Activated naive CD4-positive, alpha-beta T cell (primary cell): ENCODE data around the gene NCBP3.
"Not testable (repeated sequence)": the region's sequence is repeated elsewhere in the genome, so short reads cannot be mapped to it uniquely, and the experiment has no call there.

Experiments
- DNase-seq, 4 experiments: peaks; one replicate each; lab custom pipeline; 2025; lab: John Stamatoyannopoulos, UW

Gene NCBP3

DNA sequence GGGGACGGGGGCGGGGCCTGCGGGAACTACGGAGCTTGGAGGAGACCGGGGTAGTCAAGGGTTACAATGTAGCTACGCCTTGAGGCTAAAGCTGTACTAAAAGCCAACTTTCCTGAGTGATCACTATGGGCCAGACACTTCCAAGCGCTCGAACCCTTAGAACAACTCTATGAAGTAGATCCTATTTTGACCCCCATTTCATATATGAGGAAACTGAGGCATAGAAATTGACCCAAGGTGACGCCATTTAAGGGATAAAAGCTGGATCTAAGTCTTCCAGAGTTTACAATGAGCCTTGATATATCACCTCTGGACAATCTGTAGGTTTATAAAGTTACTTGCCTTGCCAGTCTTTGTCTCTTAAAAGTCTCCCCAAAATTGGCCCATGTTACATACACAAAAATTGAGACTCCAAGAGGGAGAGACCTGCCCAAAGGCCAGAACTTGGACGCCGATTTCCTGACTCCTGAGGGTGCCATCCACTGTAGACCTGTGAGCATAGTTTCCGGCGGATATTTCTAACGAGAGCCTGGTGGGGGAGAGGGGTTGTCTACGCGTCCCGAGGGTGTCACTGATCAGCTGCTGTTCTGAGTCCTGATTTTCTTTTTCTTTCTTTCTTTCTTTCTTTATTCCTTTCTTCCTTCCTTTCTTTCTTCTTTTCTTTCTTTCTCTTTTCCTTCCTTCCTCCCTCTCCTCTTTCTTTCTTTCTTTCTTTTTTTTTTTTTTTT lies 555 bp upstream of the NCBP3 start:
- no peak for DNase-seq

DNA sequence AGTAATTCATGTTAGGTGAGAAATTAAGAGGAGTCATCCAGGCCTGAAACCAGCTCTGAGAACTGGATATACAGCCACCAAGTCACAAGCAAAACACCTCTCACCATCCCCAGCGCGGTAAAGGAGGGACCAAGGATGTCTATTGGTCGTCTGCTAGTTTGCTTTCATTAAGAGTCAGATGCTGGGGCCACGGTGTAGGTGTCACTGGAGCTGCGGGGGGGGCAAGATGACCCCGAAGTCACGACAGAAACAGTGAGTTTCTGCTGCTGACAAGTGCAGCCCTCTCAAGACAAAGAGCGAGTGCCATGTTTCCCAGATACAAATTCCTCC lies 790 bp downstream of the NCBP3 start:
- peak in 1 of 4 experiments; percentile 16 for DNase-seq

DNA sequence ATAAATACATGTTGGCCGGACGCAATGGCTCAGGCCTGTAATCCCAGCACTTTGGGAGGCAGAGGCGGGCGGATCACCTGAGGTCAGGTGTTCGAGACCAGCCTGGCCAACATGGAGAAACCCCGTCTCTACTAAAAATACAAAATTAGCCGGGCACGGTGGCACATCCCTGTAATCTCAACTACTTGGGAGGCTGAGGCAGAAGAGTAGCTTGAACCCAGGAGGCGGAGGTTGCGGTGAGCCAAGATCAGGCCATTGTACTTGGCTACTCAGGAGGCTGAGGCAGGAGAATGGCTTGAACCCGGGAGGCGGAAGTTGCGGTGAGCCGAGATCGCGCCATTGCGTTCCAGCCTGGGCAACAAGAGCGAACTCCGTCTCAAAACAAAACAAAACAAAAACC lies 1.5 kb downstream of the NCBP3 start:
- DNase-seq, result not testable (repeated sequence)

DNA sequence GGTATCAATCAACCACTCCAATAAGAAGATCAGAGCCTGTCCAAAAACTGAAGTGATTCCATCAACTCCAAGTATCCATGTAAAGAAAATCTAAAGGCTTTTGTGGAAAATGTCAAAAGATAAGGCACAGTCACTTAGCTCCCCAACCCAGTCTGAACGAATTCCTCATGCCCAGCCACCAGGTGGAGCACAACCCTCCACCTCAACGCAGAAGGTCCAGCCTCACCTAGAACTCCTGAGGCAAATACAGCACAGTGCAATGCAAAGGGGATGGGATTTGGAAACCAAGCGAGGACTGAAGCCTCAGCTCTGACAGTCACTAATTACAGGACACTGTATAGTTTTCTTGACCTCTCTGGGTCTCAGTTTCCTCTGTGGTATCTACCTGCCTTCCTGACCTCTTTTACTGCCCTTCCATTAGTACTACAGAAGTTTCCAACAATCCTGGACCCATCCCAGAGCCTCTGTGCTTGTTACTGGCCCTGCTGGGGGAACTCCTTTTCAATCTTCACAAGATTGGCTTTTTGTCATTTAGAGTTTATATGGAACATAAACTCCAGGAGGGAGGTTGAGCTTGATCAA lies 2.0 kb downstream of the NCBP3 start:
- peak in 2 of 4 experiments; percentile 8 to 15 for DNase-seq

DNA sequence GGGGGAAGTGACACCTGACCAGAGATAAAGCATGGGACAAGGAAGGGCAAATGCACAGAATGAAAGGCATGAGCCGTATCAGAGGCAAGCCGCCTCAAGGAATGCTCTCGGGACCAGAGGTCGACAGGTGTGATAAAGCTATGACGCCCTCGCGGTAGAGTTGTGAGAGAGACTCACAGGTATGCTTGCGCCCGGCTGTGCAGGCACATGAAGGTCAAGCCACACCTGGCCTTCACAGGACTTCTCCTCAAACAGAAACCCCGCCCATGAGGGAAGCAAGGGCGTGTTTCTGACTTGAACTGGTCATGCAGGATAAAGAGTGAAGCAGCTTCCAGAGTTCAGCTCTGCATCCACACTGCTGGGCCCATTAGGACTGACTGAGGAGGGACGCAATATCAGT lies 7.8 kb downstream of the NCBP3 start:
- no peak for DNase-seq

DNA sequence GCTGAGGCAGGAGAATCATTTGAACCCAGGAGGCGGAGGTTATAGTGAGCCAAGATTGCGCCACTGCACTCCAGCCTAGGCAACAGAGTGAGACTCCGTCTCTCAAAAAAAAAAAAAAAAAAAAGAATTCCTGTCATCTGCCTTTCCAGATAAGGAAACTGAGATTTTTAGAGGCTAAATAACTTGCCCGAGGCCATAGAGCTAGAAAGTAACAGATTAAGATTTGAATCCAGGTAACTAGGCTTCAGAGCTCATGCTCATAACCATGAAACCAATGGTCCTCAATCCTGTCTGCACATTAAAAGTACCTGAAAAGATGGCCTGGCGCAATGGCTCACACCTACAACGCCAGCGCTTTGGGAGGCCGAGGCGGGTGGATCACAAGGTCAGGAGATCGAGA lies 9.5 kb downstream of the NCBP3 start:
- DNase-seq, result no peak

DNA sequence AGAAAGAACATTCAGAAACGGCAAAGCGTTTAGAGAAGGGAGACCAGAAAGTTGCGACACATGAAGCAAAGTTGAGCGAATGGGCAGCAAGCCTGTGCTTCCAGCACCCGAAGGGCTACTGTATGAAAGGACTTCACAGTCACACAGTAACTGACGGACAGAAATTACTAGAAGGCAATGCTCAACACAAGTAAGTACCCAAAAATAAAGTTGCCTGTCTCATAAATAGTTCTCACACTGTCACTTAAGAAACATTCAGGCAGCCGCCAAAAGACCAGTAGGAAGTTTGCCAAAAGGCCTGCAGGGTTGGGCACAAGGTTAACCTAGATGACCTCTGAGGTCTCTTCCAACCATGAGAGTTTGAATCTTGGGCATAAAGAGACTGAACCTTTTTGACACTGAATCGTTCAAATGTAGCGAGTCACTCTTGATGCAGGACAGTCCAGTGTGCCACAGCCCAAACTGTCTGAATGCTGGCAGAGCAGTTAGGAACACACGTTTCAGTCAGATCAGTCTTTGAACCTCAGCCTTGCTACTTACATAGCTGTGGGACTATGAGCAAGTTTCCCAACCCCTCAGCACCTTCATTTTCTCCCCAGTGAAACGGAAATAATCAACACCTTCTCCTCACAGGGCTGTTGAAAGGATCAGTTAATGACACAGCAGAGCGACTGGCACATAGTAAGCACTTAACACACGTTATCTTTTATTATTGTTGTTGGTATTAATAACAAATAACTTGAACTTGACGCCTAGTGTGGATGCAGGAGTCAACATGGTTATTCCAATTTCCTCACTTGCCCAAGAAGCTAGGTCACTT lies 10.4 kb downstream of the NCBP3 start:
- no peak for DNase-seq

DNA sequence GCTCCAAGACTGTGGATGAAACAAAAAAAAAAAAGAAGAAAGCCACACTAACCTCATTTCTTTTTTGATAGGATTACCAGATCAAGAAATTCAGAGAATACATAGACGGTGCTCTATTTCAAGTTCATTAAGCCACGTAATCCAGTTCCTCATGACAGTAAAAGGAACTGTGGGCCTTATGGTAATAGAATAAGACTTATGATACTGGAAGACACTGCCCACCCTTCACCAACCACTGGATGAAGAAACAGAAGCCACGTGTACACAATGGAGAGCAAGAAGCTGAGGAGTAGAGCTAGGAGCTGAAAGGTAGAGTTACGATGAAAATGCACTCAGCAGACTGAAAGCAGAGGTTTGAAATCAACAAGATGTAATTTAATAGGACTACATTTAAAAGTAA lies 11.2 kb downstream of the NCBP3 start:
- DNase-seq, result no peak

DNA sequence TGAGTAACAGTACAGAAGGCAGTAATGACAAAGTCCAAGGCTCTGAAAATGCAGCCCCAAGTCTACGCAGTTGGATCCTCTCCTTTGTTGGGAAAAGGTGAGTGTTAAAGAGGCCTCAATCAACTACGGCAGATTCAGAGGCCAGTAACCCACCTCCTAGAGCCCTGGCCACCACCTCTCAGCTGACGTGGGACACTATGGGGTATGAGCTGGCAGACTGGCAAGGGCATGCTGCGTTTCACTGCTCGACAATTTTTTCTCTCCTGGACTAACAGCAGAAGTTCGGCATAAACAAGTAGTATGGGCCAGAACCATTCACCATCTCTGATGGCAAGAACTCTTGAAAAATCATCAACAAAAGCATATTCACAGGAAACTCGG lies 17.2 kb downstream of the NCBP3 start:
- no peak for DNase-seq

DNA sequence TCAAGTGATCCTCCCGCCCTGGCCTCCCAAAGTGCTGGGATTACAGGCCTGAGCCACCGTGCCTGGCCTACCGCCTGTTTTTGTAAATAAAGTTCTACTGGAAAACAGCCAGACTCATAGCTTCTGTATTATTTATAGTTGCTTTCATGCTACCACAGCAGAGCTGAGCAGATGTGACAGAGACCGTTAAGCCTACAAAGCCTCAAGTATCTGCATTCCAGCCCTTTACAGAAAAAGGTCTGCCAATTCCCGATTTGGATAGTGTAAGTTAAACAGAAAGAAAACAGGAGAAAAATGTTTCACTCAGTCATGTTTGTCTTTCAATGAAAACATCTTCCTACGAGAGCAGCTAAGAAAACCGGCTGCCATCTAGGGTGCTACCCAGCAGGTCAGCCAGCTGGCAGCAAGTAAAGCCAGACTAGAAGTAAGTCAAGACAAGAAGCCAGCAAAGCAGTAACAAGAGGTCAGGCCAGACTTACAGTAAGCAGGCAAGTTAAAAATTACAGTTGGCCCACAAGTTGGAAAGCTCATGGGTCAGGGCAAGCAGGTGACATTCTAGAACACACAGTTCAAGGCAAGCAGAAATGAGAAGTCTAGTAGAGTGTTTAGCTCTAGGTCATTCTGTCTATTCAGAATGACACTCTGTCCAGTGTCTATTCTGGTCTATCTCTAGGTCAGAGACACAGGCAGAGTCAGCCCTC lies 17.7 kb downstream of the NCBP3 start:
- DNase-seq, result no peak

DNA sequence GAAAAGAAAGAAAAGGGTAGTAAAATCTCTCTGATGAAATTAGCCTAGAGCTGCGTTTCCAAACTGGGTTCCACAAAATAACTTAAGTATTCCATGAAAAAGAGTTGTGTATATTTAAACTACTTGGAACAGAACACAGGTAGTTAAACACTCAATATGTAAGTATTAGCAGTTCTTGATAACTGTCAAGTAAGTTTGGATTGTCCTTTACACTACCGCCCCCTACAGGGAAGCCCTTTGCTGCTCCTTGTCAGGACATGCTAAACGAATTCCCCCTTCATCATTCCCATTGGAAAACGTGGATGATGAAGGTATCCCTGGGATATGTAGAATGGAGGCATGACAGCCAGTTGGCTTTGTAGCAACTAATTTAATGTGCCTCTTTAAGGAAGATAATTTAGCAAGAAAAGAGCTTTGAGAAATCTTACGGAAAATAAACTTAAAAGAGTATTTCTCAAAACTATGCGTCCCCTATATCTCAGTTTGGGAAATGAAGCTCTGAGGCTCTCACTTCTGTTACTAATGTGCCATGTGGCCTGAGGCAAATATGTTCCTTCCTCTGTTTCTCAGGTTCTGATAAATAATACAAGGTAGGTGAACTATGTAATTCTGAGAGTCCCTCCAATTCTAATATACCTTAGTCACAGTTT lies 18.8 kb downstream of the NCBP3 start:
- peak in 3 of 4 experiments; percentile 9 to 52 (median 35) for DNase-seq

DNA sequence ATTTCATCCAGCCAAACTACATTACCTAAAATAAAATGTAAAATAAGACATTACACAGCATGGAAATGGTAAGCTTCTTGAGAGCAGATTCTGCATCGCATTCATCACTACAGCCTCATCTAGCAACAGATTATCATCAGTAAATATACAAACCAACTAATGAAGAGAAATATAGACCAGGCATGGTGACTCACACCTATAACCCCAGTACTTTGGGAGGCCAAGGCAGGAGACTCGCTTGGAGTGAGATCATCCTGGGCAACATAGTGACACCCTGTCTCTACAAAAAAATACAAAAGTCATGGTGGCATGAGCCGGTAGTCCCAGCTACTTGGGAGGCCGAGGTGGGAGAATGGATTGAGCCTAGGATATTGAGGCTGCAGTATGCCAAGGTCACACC lies 19.9 kb downstream of the NCBP3 start:
- DNase-seq, result no peak

DNA sequence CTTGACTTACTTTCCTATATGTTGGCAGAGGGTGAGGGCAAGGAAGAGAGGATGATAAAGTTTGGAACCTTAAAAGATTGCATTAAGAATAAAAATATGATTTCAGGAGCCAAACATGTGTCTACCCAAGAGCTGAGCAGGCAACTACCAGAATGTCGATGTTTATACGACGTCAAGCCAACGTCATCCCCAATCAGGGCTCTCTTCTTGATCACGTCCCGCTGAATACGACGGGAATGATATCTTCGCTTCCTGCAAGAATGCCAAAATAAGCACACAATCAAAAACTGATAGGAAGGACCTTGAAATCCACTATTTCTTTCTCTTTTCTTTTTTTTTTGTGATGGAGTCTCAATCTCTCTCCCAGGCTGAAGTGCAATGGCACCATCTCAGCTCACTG lies 24.9 kb downstream of the NCBP3 start:
- no peak for DNase-seq

DNA sequence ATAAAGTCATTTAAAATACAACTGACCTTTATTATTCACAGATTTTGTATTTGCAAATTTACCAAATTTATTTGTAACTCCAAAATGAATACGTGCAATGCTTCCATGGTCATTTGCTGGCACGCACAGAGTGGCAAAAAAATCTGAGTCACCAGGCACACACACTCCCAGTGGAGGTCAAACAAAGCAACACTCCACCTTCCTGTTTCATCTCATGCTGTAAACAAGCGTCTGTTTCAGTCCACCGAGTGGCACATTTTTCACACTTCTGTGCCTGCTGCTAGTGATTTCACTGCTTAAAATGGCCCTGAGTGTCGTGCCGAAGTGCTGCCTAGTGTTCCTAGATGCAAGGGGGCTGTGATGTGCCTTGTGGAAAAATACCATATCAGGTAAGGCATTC lies 27.3 kb downstream of the NCBP3 start:
- DNase-seq, result no peak

DNA sequence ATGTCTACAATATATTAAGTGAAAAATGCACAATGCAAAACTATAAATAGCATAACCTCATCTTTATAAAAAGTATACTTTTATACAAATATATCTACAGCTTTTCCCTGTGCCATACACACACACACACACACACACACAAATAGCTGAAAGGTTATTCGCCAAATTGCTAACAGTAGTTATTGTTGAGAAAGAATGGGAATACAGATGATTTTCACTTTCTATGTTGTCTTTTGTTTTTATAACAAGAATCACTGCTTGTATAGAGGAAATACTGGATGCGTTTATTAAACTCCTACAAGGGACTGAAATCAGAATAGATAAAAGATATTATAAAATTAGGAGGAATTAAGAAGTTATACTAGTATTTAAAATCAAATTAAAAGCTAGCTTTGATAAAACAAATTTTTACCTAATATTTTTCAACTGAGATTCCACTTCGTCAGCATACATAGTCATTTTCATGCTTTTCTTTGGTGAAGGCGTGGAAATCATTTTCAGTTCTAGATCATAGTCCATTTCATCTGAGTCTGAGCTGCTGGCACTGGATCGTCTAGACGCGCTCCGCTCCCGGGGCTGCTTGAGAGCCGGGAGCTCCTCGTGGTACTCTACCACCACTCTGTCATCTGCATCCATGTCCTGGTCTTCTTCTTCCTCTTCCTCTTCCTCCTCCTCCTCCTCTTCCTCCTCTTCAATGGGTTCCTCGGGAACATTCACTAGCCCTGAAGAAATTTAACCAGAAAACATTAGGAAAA lies 28.0 kb downstream of the NCBP3 start:
- no peak for DNase-seq

DNA sequence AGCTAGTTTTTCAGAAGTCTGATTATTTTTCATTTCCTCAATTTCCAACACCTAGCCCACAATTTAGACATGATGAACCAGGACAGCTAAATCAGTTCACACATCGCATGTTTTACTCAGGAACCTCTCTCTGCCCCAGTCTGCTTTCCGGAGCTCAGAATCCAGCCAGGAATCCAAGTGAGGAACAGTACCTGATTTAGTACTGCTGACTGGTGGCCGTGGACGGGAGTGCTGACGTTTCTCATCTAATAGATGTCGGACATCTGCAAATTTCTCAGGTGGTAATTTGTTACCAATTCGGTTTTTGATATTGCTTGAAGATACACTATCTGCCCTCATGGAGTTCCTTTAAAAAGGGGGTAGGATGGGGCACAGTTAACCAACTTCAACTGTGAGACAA lies 30.1 kb downstream of the NCBP3 start:
- no peak for DNase-seq

DNA sequence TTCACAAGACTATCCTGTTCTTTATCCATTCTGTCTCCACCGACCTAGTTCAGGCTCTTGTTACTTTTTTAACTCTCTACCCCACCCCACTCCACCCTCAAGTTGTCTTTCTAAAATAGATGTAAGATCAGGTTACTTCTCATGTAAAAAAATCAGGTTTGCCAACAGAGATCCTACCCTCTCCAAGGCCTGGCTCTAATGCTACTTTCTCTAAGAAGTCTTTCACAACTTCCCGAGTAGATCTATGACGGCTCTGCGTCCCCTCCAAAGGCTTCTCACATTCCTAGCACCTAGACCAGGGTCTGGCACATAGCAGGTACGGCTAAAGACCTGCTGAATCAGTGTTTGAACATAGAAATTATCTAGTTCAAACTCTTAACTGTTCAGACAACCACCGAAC lies 30.9 kb downstream of the NCBP3 start:
- no peak for DNase-seq

DNA sequence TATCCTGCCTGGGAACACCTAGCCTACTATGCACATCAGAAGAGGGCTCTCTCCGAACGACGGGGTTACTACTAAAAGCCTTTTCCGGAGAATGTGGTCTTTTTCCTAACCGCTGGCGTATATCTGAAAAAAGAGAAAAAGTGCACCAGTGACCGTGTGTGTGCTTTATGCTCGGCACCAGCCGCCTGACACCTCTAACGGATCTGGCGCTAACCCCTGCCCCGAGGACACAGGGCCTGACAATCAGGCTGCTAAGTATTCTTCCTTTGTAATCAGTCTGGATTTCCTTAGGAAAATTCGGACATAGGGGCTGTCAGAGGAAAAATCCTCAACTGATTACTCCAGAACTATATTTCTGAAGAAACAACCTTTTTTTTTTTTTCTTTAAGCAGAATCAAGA lies 31.7 kb downstream of the NCBP3 start:
- DNase-seq, result no peak

DNA sequence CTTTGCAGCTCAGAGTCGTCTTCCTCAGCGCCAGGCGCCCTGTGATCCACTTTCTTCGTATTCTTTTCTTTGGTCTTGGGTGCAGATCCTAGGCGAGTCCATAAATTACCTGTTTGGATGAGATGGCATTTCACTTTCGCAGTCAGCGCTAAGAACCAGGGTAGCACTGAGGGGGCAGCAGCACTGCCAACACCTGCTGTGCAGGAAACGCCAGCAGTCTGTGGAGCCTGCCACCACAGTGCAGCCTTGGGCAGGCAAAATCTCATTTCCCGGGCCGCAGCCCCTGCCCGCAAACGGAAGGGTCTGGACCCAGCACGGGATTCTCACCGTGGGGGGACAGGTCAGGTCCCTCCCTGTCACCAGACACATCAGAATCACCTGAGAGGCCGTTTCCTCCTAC lies 32.9 kb downstream of the NCBP3 start:
- DNase-seq, result no peak

DNA sequence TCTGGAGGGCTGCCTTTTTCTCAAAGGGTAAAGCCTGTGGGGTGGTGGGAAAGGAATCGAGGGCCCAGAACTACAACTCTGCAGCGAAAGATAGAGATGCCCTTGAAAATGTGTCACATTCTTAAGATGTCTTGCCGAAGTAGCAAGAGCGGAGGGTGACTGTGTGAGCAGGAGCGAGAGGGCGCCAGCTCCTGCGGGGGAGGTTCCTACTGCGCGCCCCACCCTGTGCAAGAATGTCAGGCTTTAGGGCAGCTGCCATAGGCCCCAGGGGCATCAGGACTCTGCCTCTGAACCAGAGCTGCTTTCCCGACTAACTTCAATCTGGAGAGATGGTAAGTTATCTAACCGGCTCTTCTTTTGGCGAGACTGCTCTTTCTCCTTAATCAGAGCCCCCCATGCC lies 33.3 kb downstream of the NCBP3 start:
- no peak for DNase-seq

DNA sequence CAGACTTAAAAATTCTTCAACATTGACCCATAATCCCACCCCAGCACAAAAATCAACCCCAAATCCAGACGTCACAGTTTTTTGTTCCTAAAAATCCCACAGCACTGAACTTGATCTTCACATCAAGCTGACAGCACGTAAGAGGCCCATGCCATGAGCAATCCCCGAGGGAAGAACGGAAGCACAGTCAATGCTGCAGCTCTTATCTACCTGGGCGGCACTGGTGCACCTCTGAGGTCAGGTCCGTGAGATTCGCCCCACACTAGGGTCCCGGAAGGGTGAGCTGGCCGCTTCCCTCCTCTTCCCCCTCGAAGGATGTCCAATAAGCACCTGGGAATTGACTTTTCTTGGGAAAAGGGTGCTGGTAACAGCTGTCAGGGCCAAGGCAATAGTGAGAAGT lies 33.8 kb downstream of the NCBP3 start:
- DNase-seq, result no peak

DNA sequence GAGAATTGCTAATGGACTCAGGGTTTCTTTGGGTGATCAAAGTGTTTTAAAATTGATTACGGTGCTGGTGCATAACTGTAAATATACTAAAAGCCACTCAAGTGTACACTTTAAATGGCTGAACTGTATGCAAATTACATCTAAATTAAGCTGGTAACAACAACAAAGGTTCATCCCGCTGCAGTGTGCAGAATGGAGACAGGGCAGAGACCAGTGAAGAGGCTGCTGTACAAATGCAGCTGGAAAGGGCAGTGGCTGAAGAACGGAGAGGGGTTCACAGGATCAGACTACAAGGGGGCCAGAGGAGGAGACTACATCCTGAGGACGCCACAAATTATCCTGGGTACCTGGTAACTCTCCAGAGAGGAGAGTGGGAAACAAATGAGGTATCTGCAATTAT lies 36.0 kb downstream of the NCBP3 start:
- DNase-seq, result no peak
